Stimulated activated CD4-positive, alpha-beta T cell treated with anti-CD3 and anti-CD28 coated beads, Interleukin-4, amount 100 ng/mL, for 4 hours (primary cell): ENCODE results near the gene RGL2.
A peak's percentile ranks its signal among the peaks of the same experiment; 100 is the strongest.

Source experiments
- DNase-seq, 2 experiments: peaks; one replicate each; pipeline ENCODE4 v3.0.0-alpha.2; 2020

Gene RGL2

DNA sequence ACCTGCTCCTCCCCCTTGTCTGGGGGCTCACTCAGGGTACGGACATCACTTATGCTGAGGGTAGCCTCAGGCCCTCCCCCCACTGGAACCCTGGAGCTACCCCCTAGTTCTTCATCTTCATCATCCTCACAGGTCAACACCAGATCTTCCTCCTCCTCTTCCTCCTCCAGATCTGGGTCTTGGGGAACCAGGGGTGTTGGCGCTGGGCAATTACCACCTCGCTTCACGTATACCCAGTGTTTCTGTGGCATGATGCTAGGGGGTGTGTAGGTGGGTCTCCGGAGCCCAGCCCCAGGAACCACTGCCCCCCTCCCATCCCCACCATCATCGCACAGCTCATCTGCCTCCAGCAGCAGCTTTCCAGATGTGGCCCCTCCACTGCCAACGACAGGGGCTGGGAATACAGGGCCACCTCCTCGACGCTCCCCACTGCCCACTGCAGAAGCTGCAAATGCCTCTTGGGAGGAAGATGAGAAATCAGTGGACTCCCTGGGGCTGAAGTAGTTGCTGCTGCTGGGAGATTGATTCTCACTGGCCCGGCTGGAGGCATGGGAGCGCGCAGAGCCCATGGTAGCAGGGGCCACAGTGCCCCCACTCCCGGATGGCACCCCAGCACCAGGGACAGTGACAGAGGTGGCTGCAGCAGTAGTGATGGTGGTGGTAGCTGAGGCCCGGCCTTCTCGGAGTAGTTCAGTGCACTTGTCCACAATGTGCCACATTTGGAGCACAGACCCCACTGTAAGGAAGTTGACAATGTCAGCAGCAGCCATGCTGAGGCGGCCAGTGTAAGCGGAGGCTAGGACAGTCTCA, 17.3 kb upstream of the RGL2 start:
- no peak for DNase-seq

DNA sequence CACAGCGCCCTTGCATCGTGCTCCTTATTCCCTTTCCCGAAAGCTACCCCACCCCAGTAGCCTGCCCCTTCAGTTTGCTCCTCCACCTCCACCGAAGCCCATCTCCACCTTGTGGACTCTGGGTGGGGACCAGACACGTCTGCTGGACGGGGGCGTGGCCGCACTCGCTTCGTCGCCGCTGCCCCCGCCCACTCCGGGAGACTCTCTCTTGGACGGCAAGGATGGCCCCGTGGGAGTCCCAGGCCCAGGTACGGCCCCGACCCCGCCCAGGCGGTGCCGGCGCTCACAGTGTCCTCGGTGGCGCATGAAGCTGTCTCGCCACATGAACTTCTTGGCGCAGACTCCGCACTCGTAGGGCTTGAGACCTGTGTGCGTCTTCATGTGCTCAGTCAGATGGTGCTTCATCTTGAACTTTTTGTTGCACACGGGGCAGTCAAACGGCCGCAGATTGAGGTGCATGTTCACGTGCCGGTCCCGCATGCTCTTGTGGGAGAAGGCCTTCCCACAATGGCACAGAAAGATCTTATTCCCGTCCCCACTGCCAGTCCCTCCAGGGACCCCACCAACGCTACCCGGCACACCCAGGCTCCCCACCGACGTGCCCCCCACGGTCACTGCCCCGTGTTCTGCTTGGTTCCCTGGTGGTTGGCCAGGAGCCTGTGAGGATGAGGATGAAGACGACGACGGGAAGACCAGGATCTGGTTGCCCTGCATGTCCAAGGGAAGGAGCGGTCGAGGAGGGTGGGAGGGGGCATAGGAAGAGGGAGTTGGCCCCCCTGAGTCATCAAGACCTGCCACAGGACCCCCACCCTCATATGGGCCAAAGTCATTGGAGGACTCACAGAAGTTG, 16.4 kb upstream of the RGL2 start:
- no peak for DNase-seq

DNA sequence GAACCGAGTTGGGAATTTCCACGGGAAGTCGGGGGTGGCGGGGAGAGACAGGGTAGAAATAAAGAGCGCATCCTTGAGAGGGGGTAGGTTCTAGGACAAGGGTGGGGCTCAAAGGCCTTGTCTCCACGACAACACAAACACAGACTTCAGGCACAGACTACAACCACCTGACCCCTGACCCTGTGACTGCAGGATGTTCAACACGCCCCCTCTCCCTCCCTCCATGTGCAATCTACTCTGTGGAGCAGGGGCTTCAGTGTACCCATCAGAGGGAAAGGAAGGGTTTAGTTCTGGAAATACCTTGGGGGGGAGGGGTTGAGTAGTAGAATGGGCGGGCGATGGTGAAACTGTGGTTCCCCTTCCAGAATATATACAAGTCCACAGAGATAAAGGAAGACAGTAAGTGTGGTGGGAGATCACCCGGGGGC, 15.8 kb upstream of the RGL2 start:
- peak; percentile 51 to 78 for DNase-seq

DNA sequence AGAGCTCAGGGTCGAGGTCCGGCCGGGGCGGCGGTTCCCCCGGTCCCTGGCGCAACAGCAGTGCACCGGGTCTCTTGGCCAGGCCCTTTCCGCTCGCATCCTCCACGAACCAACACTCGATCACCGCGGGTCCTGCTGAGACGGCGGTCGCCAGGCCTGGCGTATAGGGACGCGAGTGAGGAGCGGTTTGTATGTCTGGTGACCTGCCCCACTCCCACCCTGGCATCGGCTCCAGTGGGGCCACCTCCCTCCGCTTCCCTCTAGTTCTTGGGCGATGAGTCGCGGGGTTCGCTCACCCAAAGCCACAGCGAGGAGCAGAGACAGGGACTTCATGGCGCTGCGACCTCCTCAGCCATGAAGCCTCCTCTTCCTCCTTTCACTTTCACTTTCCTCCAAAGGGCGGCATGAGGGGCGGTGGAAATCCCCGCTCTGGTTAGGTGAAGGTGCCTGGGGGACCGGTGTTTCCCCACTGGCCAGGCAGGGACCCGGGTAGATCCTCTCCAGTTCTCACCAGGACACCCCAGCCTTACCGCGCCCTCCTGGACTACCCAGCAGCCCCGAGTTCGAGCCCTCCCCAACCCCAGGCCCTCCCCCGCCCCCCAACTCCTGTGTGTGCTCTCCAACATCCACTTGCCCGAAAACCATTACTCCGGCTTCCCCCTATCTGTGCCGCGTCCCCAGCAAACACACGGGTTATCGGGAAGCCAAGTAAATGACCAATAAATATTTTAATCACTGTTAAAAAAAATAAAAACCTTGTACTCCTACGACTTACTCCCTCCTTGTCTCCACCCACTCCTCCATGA, 15.2 kb upstream of the RGL2 start, which contains the start of gene TAPBP:
Gene TAPBP, minus strand, starts transcription at position 370 of the 806 bp plus-strand sequence. Its CDS starts 37 bp downstream, at position 333.
- DNase-seq = peak; percentile 75 to 90

DNA sequence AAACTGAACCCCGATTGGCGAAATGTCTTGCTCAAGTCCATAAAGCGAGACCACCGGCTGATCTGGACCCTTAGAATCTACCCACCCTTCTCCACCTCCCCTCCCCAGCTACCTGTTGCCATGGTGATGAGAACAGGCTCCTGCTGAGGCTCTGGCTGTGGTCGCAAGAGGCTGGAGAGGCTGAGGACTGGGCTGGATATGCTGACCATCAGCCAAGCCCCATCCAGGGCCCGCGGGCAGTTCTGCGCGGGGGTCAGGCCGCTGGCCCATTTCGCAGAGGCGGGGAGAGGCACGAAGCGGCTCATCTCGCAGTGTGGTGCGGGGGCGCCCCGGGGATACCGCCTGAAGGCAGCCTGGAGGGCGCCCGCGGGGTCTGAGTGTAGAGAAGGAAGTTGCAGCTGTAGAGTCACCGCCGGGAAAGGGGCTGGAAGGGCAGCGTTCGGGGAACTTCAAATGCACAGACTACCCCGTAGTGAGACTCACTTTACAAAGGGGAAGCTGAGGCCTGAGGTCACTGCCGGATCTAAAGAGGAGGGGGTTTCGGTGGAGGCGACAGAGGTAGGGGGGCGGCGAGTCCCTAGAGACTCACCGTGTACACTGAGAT, 14.5 kb upstream of the RGL2 start:
- peak; percentile 51 to 59 for DNase-seq

DNA sequence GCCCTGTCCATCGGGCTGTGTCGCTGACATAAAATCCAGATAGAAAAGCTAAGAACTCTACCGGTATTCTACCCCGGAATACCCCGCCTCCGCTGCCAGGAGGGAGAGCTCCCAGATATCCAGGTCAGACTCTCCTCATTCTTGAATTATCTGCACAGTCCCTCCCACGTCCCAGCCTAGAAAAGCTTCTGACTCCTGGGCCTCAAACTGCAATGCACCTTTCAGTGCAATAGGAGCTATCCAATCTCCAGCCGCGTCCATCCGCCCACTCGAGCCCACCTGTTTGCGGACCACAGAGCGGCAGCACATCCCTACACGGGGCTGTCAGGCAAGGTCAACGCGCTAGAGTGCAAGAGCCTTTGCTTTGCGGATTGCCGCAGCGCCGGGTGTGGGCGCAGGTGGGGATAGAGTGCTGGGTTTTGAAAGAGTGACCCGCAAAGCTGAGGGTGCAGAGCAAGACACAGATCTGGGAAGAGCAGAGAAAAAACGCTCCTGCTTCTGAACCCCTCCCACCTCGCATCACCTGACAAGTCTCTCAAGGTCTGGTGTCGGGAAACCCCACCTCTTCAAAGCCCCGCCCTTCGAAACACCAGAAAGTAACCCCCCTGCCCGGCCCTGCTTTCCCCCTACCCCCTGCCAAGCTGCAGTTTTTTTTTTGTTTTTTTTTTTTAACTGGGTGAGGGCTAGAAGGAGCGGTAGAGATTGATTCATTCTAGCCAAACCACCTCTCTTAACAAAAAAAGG, 13.8 kb upstream of the RGL2 start:
- peak; percentile 75 to 88 for DNase-seq

DNA sequence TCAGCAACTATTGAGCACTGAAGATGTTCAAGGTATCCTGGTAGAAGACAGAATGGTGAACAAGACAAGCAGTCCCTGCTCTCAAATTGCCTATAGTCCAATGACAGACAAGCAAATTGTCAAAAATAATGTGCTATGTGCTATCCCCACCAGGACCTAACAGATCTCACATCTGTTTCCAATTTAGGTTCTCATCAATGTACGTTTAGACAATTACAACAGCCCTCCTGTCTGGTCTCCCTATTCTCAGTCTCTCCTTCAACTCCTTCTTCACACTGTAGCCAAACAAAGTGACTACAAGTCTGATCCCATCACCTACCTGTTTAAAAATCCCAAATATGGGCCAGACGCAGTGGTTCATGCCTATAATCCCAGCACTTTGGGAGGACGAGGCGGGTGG, 7.6 kb upstream of the RGL2 start:
- no peak for DNase-seq

DNA sequence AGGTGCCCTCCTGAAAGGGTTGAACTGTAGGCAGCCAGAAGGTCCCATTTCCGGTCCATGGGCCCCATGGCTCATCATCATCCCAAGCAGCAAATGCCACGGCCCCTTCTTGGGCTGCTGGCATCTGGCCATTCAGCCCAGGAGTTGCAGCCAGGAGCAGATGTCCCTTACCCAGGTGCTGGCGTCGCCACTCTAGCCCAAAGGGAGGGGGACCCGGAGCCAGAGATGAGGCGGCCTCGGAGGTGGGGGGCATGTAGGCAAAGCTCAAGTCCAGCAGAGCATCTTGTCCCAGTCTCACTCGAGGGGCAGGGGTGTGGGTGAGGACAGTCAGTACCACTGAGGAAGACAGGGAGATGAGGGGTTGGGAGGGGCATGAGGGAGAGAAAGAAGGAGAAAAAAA, 6.3 kb upstream of the RGL2 start:
- no peak for DNase-seq

DNA sequence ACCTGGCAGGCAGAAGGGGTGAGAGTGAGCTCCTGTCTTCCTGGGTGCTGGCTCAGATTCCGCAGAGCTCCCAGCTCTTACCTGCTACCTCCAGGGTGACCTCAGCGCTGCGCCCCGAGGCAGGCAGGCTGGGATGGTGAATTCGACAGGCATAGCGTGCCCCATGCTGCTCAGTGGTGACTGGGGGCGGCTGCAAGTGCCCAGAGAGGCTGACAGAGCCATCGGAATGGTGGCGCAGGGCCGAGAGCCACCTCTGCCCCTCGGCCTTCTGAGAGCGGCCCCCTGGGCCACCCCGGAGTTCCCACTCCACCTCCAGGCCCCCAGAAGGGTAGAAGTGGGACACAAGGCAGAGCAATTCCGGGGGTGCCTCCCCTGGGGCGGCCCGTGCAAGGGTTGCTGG, 5.5 kb upstream of the RGL2 start:
- no peak for DNase-seq

DNA sequence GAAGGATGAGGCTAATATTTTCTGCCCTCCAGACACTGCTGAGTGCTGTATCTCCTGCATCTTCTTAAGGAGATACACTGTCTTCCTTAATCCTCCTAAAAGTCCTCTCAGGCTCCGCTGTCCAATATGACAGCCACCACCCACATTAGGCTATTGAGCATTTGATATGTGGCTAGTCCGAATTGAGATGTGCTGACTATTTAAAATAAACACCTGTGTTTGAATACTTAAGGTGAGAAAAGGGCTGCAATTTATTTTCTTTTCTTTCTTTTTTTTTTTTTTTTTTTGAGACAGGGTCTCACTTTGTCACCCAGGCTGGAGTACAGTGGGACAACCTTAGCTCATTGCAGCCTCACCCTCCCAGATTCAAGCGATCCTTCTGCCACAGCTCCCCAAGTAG, 3.1 kb upstream of the RGL2 start:
- DNase-seq = no peak

DNA sequence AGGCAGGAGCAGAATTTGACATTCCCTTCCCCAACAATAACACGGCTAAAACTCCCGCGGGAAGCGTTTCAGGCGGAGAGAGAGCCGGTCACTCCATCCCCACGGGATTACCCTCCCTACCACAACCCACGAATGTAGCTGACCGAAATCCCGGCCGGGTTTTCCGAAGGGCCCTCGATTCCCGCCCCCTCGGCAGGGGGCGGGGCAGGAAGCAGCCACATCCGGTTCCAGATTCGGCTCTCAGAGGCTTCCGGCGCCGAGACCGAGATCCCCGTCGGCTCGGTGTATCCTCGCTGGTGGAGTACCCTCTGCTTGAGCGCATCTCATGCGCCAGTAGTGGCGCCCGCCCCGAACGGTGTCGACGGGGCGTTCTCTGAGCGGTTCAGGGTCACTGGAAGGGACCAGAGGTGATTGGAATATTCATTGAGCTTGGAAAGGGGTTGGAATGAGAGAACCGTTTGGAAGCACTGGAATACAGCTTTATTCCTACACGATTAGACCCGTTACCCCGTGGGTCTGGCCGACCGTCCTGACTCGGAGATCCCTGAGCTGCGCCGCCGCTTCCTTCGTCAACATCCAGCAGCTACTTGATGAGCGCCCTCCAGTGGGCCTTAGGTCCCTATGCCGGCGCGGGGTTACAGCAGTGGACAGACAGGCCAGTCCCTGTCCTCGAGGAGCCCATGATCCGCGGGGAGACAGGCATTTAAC, 649 bp upstream of the RGL2 start:
- DNase-seq = peak; percentile 91 to 92

DNA sequence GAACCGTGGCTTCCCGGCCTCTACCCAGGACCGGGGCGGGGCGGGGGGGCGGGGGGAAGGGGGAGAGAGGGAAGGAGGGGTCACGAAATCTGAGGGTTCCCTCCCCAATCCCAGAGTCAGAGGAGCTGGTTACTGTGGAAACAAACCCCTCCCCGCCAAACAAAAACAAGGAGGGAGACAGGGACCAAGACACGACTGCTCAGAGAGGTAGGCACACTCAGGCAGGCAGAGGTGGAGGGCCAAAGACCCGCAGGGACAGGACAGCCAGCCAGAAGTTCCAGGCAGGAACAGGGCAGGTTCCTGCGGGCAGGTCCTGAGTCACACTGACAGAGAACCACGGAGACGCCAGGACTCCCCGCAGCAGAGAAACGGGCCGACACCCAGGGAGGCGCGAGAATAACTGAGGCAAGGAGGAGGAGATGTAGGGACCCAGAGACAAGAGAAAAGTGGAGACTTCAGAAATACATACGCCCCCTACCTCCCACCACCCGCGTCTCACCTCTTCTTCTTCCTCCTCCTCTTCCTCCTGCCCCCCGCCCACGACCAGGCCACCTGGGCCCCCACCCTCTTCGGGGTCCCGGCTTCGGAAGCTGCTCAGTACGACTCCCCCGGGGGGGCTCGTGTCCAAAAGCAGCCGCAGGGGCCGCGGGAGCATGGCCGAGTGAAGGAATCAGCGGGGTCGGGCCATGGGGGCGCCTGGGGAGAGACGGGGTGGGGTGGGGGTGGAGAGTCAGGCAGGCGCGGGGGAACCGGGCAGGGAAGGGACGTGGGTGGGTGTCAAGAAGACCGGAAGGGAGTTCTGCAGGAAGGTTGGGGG, 578 bp downstream of the RGL2 start:
- DNase-seq = peak in 1 of 2 experiments; percentile 49

DNA sequence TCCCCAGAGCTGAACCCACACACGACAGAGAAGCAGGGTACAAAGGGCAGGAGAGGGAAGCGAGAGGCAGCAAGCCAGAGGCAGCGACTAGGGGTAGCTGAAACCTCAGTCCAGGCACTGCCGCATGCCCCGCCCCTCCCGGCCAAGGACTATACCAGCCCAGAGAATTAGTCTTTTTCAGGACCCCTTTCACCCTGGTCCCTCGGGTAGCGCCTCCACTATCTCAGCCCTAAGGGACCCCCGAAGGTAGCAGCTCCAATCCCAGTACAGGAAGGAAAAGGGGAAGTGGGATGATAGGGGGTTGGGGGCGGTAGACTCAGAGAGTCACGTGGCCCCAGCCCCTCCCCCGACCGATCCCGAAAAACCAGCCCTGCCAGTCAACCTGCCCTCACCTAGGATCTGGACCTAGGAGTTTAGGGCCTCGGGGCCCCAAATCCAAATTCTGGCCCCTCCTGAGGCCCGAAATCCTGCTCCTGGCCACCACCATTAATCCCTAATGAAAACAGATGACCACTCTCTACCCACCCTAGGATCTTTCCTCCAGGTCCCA, 1.3 kb downstream of the RGL2 start:
- no peak for DNase-seq

DNA sequence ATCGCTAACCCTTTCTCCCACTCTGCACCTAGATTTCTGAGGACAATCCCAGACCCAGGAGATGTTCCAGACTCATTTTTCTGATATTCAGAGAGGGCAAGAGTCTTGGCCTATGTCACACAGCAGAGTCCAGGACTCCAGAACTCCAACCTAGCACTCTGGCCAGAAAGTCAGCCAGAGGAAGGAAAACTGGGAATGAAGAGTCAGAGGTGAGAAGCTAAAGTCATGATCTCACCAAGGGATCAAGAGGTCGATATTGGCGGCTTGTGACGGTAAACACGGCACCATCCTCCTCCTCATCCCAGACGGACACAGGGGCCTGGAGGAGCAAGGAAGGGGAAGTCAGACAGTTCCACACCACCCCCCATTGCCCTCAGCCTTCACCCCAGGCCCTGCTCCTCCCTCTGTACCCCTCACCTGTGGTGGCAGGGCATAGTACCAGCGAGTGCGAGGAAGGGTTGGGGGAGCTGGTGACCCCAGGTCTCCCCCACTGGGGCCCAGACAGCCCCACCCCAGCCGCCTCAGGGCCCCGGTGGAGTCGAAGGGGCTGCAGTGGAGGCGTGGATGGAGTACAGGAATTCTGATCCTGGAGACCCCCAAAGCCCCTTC, 1.8 kb downstream of the RGL2 start:
- DNase-seq = no peak

DNA sequence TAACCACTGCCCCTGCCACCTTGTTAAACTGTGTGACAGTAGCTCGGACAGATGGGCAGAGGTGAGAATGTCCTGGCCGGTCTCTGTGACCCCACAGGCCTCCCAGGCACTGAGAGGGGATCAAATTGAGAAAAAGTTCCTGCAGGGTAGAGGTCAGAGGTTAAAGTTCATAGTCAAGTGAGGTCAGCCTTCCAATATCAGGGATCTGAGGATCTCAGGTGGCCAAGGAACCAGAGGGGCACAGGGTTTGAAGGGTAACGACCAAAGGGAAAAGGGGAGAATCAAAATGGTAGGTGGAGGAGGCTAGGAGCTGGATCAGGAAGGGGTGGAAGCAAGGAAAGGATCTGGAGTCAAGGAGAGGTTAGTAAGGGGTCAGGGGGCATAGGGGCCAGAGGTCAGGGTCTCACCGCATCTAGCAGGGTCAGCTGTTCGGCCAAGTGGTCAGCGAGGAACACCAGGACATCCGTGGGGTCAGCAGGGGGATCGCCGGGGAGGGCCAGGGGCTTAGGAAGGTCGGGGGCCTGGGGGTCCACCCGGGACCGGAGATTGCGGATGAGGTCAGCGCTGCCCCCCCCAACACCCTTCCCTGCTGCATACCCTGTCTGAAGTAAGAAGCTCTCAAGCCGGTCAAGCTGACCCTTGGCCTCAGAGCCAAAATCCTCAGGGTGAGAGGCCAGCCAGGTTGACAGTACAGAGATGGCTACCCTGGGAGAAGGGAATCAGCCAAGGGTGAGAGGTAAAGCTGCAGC, 2.9 kb downstream of the RGL2 start:
- no peak for DNase-seq

DNA sequence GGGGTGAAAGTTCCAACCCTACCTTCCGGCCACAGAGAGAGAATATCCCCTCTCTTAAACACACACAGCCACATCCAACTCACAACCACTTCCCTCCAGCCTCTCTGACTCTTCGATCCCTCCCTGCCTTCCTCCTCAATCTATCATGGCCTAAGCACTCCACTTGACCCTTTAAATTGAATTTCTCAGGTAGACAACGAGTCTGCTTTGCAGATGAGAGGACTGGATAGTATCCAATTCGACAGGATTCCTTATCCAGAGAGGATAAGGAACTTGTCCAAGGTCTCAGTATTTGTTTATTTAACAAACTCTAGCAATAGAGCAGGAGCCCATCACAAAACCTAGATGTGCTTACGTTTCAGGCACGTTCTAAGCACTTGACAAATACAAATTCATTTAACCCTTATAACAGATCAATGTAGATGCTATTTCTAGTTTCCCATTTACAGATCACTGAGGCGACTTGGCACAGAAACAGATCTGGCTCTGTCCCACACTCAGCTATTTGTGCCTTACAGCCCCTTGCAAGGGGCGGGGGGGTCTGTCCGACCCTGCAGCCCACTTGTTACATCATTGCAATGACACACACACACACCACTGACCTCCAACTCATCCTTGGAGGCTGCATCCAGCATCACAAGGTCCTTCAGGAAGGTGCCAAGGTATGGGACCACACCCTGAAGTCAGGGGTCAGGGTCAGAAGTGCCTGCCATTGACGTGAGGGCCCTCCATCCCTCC, 4.5 kb downstream of the RGL2 start:
- no peak for DNase-seq

DNA sequence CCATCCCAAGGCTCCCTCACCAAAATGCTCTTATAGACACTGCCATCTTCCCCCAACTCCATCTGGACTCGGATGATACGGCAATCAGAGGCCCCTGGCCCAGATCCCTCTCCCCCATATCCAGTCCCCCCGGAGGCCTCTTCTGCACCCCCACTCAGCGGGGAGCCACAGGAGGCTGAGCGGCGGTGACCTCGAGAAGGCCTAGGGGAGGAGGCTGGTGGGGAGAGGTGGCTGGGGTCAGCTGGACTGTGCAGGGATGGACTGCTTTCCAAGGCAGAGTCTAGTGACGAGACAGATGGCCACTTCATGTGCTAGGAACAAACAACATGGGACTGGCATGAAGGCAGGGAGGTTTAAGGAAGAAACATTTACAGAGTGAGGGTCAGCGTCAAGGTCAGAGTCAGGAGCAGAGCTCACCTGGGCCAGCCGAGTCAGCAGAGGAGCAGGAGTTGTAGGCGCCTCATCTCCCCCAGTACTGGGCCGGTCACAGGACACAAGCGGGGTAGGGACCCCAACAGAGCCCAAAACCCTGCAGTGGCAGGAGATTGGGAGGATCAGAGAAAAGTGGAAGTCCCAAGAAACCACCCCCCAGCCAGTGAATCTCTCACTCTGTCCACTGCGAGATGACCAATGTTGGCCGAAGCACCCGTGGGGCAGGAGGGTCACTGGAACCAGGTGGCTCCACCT, 5.6 kb downstream of the RGL2 start:
- DNase-seq = no peak
